Lung (tissue), 12 donors: ENCODE measurements around the gene ENTPD1. TPM values are rescaled to one million over a fixed set of nuclear protein-coding genes. Genes with fewer than 3 reads are reported as not detected.

Experiments used
- ATAC-seq: fragments of 200-7000 bp; cut with Tn5 transposase; one replicate; pipeline ENCODE4 v1.9.1; 2020; ENCODE audit warnings: moderate number of reproducible peaks; ENCODE audit not compliant: insufficient read depth, low FRiP score
- DNase-seq, 3 donors: peaks; one replicate each; pipeline ENCODE4 v3.0.0-alpha.2; 2013 to 2017
- H3K27ac ChIP-seq, 2 donors: one replicate each; pipeline ENCODE4 v1.5.1; 2013; ENCODE audit warnings: mild to moderate bottlenecking in 2 of 2, moderate library complexity in 2 of 2, control low read depth in 1 of 2, inconsistent platforms in 1 of 2, low read depth in 1 of 2, low read length in 1 of 2
- H3K27me3 ChIP-seq, 3 donors: one replicate each; pipeline ENCODE4 v1.5.1; 2013; ENCODE audit warnings: low read length in 2 of 3; ENCODE audit not compliant: control insufficient read depth in 3 of 3, insufficient read depth in 3 of 3
- H3K36me3 ChIP-seq, 4 donors: one replicate each; pipeline ENCODE4 v1.5.1; 2013; ENCODE audit warnings: low read length in 4 of 4, mild to moderate bottlenecking in 1 of 4, moderate library complexity in 1 of 4; ENCODE audit not compliant: control insufficient read depth in 4 of 4, insufficient read depth in 4 of 4
- H3K4me1 ChIP-seq, 5 donors: one replicate each; pipeline ENCODE4 v1.5.1; 2013; ENCODE audit warnings: low read length in 5 of 5, mild to moderate bottlenecking in 2 of 5, moderate library complexity in 1 of 5; ENCODE audit not compliant: control insufficient read depth in 5 of 5, insufficient read depth in 5 of 5
- H3K4me3 ChIP-seq: one replicate; pipeline ENCODE4 v1.5.1; 2013; ENCODE audit warnings: mild to moderate bottlenecking, control low read depth, moderate library complexity
- H3K9ac ChIP-seq, 2 donors: one replicate each; pipeline ENCODE4 v1.5.1; 2013; ENCODE audit warnings: low read length in 2 of 2, control low read depth in 1 of 2; ENCODE audit not compliant: insufficient read depth in 1 of 2
- H3K9me3 ChIP-seq, 4 donors: one replicate each; pipeline ENCODE4 v1.5.1; 2013; ENCODE audit warnings: low read length in 3 of 4, mild to moderate bottlenecking in 1 of 4, moderate library complexity in 1 of 4; ENCODE audit not compliant: control insufficient read depth in 4 of 4, insufficient read depth in 3 of 4
- CTCF ChIP-seq: IDR thresholded peaks from 2 replicates; pipeline ENCODE4 v1.5.1; 2012; ENCODE audit warnings: mild to moderate bottlenecking; ENCODE audit errors: control extremely low read depth, extremely low read depth
- WGBS, 2 donors: extraction: QIAGEN DNeasy Blood & Tissue Kit; methylation state at CpG; one replicate each; pipeline ENCODE4 v1.1.7; 2013; 5-methylcytosine and 5-hydroxymethylcytosine counted together
- polyA plus RNA-seq, 2 donors: library from polyadenylated mRNA; stranded (reverse); fragments of 200-250 nt; gene quantifications; one replicate each; pipeline ENCODE4 v1.2.1, GENCODE V29; 2013
- total RNA-seq, 2 donors: library from RNA; depleted of rRNA in 1 of 2; stranded (reverse); fragments of >200 nt in 1 of 2; gene quantifications; one replicate each; pipeline ENCODE4 v1.2.1, GENCODE V29; 2014 to 2021
- donor health status: control.
- donor health status: control.
- donor health status: Bipolar disorder and iron deficiency.
- donor health status: healthy.
- donor health status: DM: yes; HTN: yes; CAD: no.

Gene ENTPD1
- total and polyA plus RNA-seq, 4 donors: 5.5 to 46.6 (median 18.2) TPM

- peak; percentile 2 for ATAC-seq
- Histone ChIP-seq H3K9me3 (peaks cover 0 to 3% (median 0%) of the 10 kb centered on the region in 4 donors), H3K4me3 (no peak overlapping the region), H3K4me1 (peaks cover 0 to 7% (median 0%) of the 10 kb centered on the region in 5 donors), H3K36me3 (no peaks in the 10 kb centered on the region), H3K9ac (no peak overlapping the region), H3K27me3 (no peaks in the 10 kb centered on the region), H3K27ac (peak overlapping the region in 1 of 2 donors; percentile 2)
- no peak for TF ChIP-seq CTCF
- no peak for DNase-seq
- WGBS, 2 donors: 22 to 40% methylated on average over 1 of the region's 1 CpG
These were observed 65.8 kb downstream of the ENTPD1 start for GRCh38 chr10:95821720-95822119.

- ATAC-seq (no peak), DNase-seq (no peak)
- Histone ChIP-seq H3K9ac (no peak overlapping the region), H3K4me1 (peaks cover 0 to 18% (median 0%) of the 10 kb centered on the region in 5 donors), H3K36me3 (no peaks in the 10 kb centered on the region), H3K27ac (no peak overlapping the region), H3K4me3 (no peak overlapping the region), H3K9me3 (peaks cover 0 to 2% (median 0%) of the 10 kb centered on the region in 4 donors), H3K27me3 (no peaks in the 10 kb centered on the region)
- TF ChIP-seq CTCF: no peak
These were observed 74.1 kb downstream of the ENTPD1 start for GRCh38 chr10:95830044-95830443.

GRCh38 chr10:95831076-95831475 lies 75.1 kb downstream of the ENTPD1 start:
- DNase-seq (no peak), ATAC-seq (no peak)
- no peak for TF ChIP-seq CTCF
- Histone ChIP-seq H3K9ac (no peak overlapping the region), H3K4me3 (no peak overlapping the region), H3K27me3 (no peaks in the 10 kb centered on the region), H3K27ac (no peak overlapping the region), H3K4me1 (peaks cover 0 to 18% (median 0%) of the 10 kb centered on the region in 5 donors), H3K9me3 (peaks cover 0 to 2% (median 0%) of the 10 kb centered on the region in 4 donors), H3K36me3 (no peaks in the 10 kb centered on the region)
- 96% methylated on average over 3 of the region's 3 CpGs for WGBS, 2 donors

- Histone ChIP-seq H3K9me3 (peaks cover 0 to 2% (median 0%) of the 10 kb centered on the region in 4 donors), H3K4me1 (peaks cover 0 to 18% (median 0%) of the 10 kb centered on the region in 5 donors), H3K9ac (no peak overlapping the region), H3K27ac (no peak overlapping the region), H3K36me3 (no peaks in the 10 kb centered on the region), H3K27me3 (no peaks in the 10 kb centered on the region), H3K4me3 (no peak overlapping the region)
- ATAC-seq (no peak), DNase-seq (no peak)
- TF ChIP-seq CTCF: no peak
These were observed 75.6 kb downstream of the ENTPD1 start for GRCh38 chr10:95831515-95831914.
